Muscle of leg (tissue), 16 donors: ENCODE data around the gene EMX1. TPM values are rescaled to one million over a fixed set of nuclear protein-coding genes. Genes with fewer than 3 reads are reported as not detected.

Experiments used
- DNase-seq: peaks from one replicate; pipeline ENCODE4 v3.0.0; 2013
- H3K27ac ChIP-seq: one replicate; pipeline ENCODE4 v1.5.1; 2013; ENCODE audit warnings: mild to moderate bottlenecking, low read length, control low read depth
- H3K27me3 ChIP-seq: one replicate; pipeline ENCODE4 v1.6.1; 2013; ENCODE audit warnings: low read length; ENCODE audit not compliant: control insufficient read depth, insufficient read depth
- H3K36me3 ChIP-seq: one replicate; pipeline ENCODE4 v1.6.1; 2013; ENCODE audit warnings: low read length; ENCODE audit not compliant: control insufficient read depth, insufficient read depth
- H3K4me1 ChIP-seq: one replicate; pipeline ENCODE4 v1.6.1; 2013; ENCODE audit warnings: low read length; ENCODE audit not compliant: control insufficient read depth, insufficient read depth
- H3K4me3 ChIP-seq: one replicate; pipeline ENCODE4 v1.5.1; 2013; ENCODE audit warnings: low read length, control low read depth
- H3K9me3 ChIP-seq: replicated peaks from 2 replicates; pipeline ENCODE4 v1.6.1; 2013; ENCODE audit warnings: low read depth, low read length; ENCODE audit not compliant: control insufficient read depth
- WGBS: methylation state at CpG from one replicate; pipeline ENCODE4 v1.1.5; 2013; ENCODE audit warnings: missing lambda C conversion rate; ENCODE audit not compliant: insufficient coverage; 5-methylcytosine and 5-hydroxymethylcytosine counted together
- long read RNA-seq, 11 donors: transcript quantifications; one replicate each; lab custom pipeline, GENCODE V29; 2026
- polyA plus RNA-seq, 8 donors: library from polyadenylated mRNA; unstranded; fragments of 120-200 nt; gene quantifications; one replicate each; pipeline versions ENCODE4 v1.2.1 to v1.2.3, GENCODE V29; 2013; ENCODE audit warnings: inconsistent platforms in 1 of 8, low replicate concordance in 1 of 8; ENCODE audit not compliant: insufficient read length in 8 of 8, insufficient read depth in 1 of 8
- total RNA-seq: library from RNA; stranded (reverse); fragments of 120-200 nt; gene quantifications from one replicate; pipeline ENCODE4 v1.2.4, GENCODE V29; 2013

Gene EMX1
- not detected for total RNA-seq
- polyA plus RNA-seq = under 1 TPM in 3 of 8 donors, not detected in 5; 0.04 to 0.07 (median 0.05) TPM
- long read RNA-seq, donor 1 = 0 reads
- long read RNA-seq, donor 2 = 0 reads
- long read RNA-seq, donor 3 = 0 reads
- long read RNA-seq, donor 4 = 0 reads
- long read RNA-seq, donor 5 = 0 reads
- long read RNA-seq, donor 6, partial matches to known transcripts = 0 of 1 reads
- long read RNA-seq, donor 6, other reads (novel, unspliced or antisense) = 0 of 1 reads
- long read RNA-seq, donor 7 = 0 reads
- long read RNA-seq, donor 8 = 0 reads
- long read RNA-seq, donor 9 = 0 reads
- long read RNA-seq, donor 10 = 0 reads
- long read RNA-seq, donor 11 = 0 reads

DNA sequence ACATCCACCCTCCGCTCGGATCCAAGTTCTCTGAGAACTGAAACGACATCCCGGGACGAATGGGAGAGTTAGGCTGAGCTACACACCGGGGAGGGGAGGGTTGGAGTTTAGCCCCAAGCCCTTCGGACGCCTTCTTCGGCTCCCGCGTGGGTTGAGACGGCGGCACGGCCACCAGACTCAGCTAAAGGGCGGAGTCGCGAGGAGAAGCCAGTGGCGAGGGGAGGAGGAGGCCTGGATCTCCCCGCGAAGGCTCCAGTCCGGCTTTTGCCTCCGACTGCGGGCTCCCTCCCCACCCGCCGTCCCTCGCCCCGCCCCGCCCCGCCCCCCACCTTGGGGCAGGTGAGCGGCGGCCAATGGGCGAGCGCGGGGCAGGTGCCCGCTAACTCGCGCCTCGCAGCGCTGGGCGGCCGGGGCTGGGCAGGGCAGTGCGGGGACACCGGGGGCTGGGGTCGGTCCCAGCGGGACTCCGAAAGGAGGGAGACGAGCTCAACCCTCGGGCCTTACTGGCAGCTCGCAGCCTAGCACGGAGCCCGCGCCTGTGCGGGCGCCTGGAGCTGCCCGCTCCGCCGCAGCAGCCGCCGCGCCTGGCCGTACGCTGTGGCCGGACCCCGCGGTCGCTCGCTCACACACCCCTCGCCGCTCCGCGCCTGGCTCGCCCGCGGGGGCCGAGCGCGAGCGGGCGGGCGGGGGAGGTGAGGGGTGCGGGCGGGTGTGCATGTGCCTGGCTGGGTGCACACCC, at the start of gene EMX1:
Gene EMX1 (plus strand): TSS at position 382 of the 739 bp plus-strand sequence. CDS start 334 bp downstream, at position 716.
- no peaks in the 10 kb centered on the region for H3K9me3 ChIP-seq
- H3K27ac ChIP-seq = no peak within 1 kb of the TSS
- no peak for DNase-seq
- H3K27me3 ChIP-seq = peaks cover 92% of the 10 kb centered on the region
- WGBS = under 1% methylated on average over 59 of the region's 82 CpGs
- H3K4me1 ChIP-seq = peaks cover 43% of the 10 kb centered on the region
- H3K36me3 ChIP-seq = no peaks in the 10 kb centered on the region
- H3K4me3 ChIP-seq = peak within 1 kb of the TSS; percentile 1

GRCh38 chr2:72871060-72871459, 46.3 kb upstream of the EMX1 start:
- H3K4me1 ChIP-seq = no peaks in the 10 kb centered on the region
- H3K27ac ChIP-seq = no peak overlapping the region
- peaks cover 22% of the 10 kb centered on the region for H3K27me3 ChIP-seq
- WGBS = no CpG with 5 or more reads among the region's 1 CpG
- DNase-seq = no peak
- no peaks in the 10 kb centered on the region for H3K9me3 ChIP-seq
- H3K4me3 ChIP-seq = no peak overlapping the region
- H3K36me3 ChIP-seq = no peaks in the 10 kb centered on the region

GRCh38 chr2:72871880-72872279, 45.4 kb upstream of the EMX1 start:
- DNase-seq = no peak
- H3K4me3 ChIP-seq = no peak overlapping the region
- no peaks in the 10 kb centered on the region for H3K4me1 ChIP-seq
- H3K36me3 ChIP-seq = no peaks in the 10 kb centered on the region
- H3K27ac ChIP-seq = no peak overlapping the region
- H3K9me3 ChIP-seq = no peaks in the 10 kb centered on the region
- H3K27me3 ChIP-seq = peaks cover 22% of the 10 kb centered on the region

- Histone ChIP-seq H3K9me3 (no peaks in the 10 kb centered on the region), H3K4me3 (no peak overlapping the region), H3K4me1 (peaks cover 11% of the 10 kb centered on the region), H3K36me3 (no peaks in the 10 kb centered on the region), H3K27ac (no peak overlapping the region), H3K27me3 (peaks cover 21% of the 10 kb centered on the region)
- WGBS = 0% methylated on average over 1 of the region's 4 CpGs
- peak; percentile 68 for DNase-seq
Observed at GRCh38 chr2:72883356-72883962, 33.9 kb upstream of the EMX1 start.

DNA sequence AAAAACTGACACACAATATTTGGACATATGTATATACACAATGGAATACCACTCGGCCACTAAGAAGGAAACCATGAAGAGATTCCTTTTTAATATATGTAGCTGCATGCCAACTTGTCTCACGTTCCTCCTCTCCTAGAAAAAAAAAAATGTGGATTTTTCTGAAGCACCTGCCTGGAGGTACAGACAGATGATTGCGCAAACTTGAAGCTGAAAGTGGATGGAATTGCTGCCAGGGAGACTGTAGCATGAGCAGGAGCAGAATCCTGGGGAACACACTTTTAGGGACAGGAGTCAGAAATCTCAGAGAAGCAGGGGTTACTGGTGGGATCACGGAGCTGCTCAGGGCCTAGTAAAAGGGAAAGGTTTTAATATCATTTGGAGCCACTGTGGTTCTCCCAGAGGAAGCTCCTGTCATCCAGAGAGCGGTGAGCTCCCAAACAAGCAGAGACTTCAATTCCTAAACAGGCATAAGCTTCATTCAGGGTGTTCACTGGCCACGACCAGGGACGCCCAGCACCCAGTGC, 30.8 kb upstream of the EMX1 start:
- no peak overlapping the region for H3K27ac ChIP-seq
- 34% methylated on average over 4 of the region's 7 CpGs for WGBS
- H3K27me3 ChIP-seq = peaks cover 19% of the 10 kb centered on the region

DNA sequence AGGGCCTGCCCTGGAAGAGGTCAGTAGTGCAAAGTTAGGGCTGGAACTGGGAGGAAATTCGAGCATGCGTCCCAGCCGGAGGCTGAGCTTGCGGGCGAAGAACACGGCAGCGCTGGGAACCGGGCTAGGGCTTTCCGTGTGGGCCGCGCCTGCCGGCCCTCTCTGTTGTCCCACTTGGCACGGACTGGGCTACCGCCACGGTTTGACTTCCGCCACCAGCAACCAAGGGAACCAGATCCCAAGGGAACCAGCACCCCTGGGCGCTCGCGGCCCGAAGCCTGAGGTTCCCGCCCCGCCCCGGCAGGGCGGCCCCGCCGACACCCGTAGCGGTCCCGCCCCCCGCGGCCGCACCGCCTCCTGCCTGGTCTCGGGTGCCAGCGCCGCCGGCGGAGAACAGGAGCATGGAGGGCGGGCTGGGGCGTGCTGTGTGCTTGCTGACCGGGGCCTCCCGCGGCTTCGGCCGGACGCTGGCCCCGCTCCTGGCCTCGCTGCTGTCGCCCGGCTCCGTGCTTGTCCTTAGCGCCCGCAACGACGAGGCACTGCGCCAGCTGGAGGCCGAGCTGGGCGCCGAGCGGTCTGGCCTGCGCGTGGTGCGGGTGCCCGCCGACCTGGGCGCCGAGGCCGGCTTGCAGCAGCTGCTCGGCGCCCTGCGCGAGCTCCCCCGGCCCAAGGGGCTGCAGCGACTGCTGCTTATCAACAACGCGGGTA, 30.1 kb upstream of the EMX1 start, which contains the start of gene SPR:
Gene SPR (plus strand): TSS at position 377 of the 708 bp plus-strand sequence. CDS start 25 bp downstream, at position 402.
- no peaks in the 10 kb centered on the region for H3K9me3 ChIP-seq
- peaks cover 21% of the 10 kb centered on the region for H3K27me3 ChIP-seq
- peak within 1 kb of the TSS; percentile 44 for H3K4me3 ChIP-seq
- H3K36me3 ChIP-seq = no peaks in the 10 kb centered on the region
- DNase-seq = peak; percentile 64
- peak within 1 kb of the TSS; percentile 31 for H3K27ac ChIP-seq
- under 1% methylated on average over 76 of the region's 76 CpGs for WGBS
- peaks cover 11% of the 10 kb centered on the region for H3K4me1 ChIP-seq

More for the DNA sequence above, 30.8 kb upstream of the EMX1 start:
- peaks cover 11% of the 10 kb centered on the region for H3K4me1 ChIP-seq
- H3K36me3 ChIP-seq = no peaks in the 10 kb centered on the region
- DNase-seq = no peak
- no peaks in the 10 kb centered on the region for H3K9me3 ChIP-seq
- peak overlapping the region; percentile 44 for H3K4me3 ChIP-seq

DNA sequence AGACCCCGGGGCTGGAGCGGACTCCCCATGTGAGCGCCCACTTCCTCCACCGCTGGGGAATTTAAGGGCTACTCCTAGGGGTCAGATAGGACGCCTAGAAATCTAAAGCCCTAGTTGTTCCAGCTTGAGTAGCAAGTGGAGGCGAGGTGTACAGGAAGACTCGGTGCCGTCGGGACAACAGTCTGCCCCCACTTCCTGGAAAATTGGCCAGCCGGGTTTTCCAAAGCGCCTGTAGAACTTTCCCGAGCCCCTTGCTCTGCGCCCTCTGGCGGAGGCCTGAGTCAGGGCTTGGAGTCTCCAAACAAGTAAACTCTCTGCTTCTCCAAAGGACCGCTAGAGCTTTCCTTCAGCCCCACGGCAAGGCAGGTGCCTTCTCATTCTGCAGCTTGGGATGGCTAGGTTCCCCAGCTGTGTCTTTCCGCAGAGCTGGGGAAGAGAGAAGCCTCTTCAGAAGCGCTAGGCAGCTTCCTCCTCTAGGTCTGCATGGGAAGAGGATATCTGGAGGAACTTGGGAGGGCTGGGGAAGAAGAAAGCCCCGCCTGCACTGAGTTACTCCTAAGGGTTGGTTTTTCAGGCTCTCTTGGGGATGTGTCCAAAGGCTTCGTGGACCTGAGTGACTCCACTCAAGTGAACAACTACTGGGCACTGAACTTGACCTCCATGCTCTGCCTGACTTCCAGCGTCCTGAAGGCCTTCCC, 29.4 kb upstream of the EMX1 start:
- H3K27me3 ChIP-seq = peaks cover 21% of the 10 kb centered on the region
- no peaks in the 10 kb centered on the region for H3K9me3 ChIP-seq
- no peaks in the 10 kb centered on the region for H3K36me3 ChIP-seq
- peak overlapping the region; percentile 44 for H3K4me3 ChIP-seq
- WGBS = 9% methylated on average over 19 of the region's 21 CpGs
- H3K4me1 ChIP-seq = peaks cover 11% of the 10 kb centered on the region
- peak; percentile 92 for DNase-seq
- H3K27ac ChIP-seq = peak overlapping the region; percentile 31

DNA sequence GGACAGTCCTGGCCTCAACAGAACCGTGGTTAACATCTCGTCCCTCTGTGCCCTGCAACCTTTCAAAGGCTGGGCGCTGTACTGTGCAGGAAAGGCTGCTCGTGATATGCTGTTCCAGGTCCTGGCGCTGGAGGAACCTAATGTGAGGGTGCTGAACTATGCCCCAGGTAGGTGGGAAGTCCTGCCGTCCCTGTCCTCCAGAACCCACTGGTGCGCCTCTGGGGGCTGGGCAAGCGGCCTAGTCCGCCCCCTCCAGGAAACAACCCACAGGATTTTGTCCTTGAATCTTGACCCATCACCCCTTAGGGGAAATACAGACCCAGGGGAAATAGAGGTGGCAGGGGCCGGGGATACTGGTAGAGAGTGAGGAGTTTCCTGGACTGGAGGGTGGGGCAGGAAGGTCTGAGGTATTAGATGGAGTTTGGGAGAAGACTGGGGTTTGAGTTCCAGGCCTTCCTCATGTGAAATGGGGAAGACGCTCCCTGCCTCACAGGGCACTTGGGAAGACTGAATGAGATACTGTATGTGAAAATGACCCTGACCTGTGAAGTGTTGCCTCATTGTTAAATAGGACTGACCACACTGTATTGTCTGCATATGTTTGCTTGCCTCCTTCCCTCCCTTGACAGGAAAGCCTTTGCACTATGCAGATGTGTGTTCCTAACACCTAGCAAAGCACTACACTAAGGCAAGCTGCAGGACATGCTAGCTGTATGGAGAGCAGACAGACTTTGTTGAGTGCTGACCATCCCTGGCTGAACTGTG, 28.7 kb upstream of the EMX1 start:
- no peak overlapping the region for H3K4me3 ChIP-seq
- no peak overlapping the region for H3K27ac ChIP-seq

GRCh38 chr2:72889991-72890390, 27.3 kb upstream of the EMX1 start:
- 83% methylated on average over 3 of the region's 4 CpGs for WGBS
- Histone ChIP-seq H3K27me3 (peaks cover 34% of the 10 kb centered on the region), H3K27ac (no peak overlapping the region), H3K4me3 (no peak overlapping the region), H3K9me3 (no peaks in the 10 kb centered on the region), H3K4me1 (peaks cover 11% of the 10 kb centered on the region), H3K36me3 (no peaks in the 10 kb centered on the region)
- DNase-seq = no peak

More for the DNA sequence above, 28.7 kb upstream of the EMX1 start:
- no peaks in the 10 kb centered on the region for H3K36me3 ChIP-seq
- H3K4me1 ChIP-seq = peaks cover 11% of the 10 kb centered on the region
- no peaks in the 10 kb centered on the region for H3K9me3 ChIP-seq
- H3K27me3 ChIP-seq = peaks cover 21% of the 10 kb centered on the region
- WGBS = 64% methylated on average over 5 of the region's 11 CpGs
- DNase-seq = no peak
